Thymus (tissue), 11 donors: Measurements from ENCODE around the gene TRIO. TPM values are rescaled to one million over a fixed set of nuclear protein-coding genes. Genes with fewer than 3 reads are reported as not detected.

ENCODE experiments used
- DNase-seq, 9 donors: peaks; one replicate each; pipeline ENCODE4 v3.0.0-alpha.2; 2013; ENCODE audit warnings: low spot score in 9 of 9, low read depth in 6 of 9, missing footprints in 1 of 9
- H3K27ac ChIP-seq, 2 donors: one replicate each; pipeline ENCODE4 v1.5.1; 2013; ENCODE audit warnings: control low read depth in 1 of 2, low read depth in 1 of 2, low read length in 1 of 2, mild to moderate bottlenecking in 1 of 2, moderate library complexity in 1 of 2
- H3K27me3 ChIP-seq, 2 donors: one replicate each; pipeline ENCODE4 v1.5.1; 2013; ENCODE audit warnings: low read length in 1 of 2; ENCODE audit not compliant: control insufficient read depth in 2 of 2, insufficient read depth in 1 of 2
- H3K36me3 ChIP-seq, 2 donors: one replicate each; pipeline ENCODE4 v1.5.1; 2013; ENCODE audit warnings: low read length in 1 of 2, mild to moderate bottlenecking in 1 of 2, moderate library complexity in 1 of 2; ENCODE audit not compliant: control insufficient read depth in 2 of 2, insufficient read depth in 2 of 2
- H3K4me1 ChIP-seq, 2 donors: one replicate each; pipeline ENCODE4 v1.5.1; 2013; ENCODE audit warnings: low read length in 2 of 2; ENCODE audit not compliant: control insufficient read depth in 2 of 2, insufficient read depth in 2 of 2
- H3K4me3 ChIP-seq, 2 donors: one replicate each; pipeline ENCODE4 v1.5.1; 2013; ENCODE audit warnings: low read length in 2 of 2, control low read depth in 1 of 2, mild to moderate bottlenecking in 1 of 2
- H3K9me3 ChIP-seq, 2 donors: one replicate each; pipeline ENCODE4 v1.5.1; 2013; ENCODE audit warnings: low read length in 1 of 2, mild to moderate bottlenecking in 1 of 2; ENCODE audit not compliant: control insufficient read depth in 2 of 2, insufficient read depth in 1 of 2
- WGBS: extraction: QIAGEN DNeasy Blood & Tissue Kit; methylation state at CpG from one replicate; pipeline ENCODE4 v1.1.7; 2013; 5-methylcytosine and 5-hydroxymethylcytosine counted together
- polyA plus RNA-seq: library from polyadenylated mRNA; stranded (reverse); fragments of 200-250 nt; gene quantifications from one replicate; pipeline ENCODE4 v1.2.3, GENCODE V29; 2013
- total RNA-seq: library from RNA; stranded (reverse); fragments of 120-200 nt; gene quantifications from one replicate; pipeline ENCODE4 v1.2.4, GENCODE V29; 2013
- donor health status: healthy.

Gene TRIO
- total and polyA plus RNA-seq, 2 donors = 26.9 to 52.1 TPM

DNA sequence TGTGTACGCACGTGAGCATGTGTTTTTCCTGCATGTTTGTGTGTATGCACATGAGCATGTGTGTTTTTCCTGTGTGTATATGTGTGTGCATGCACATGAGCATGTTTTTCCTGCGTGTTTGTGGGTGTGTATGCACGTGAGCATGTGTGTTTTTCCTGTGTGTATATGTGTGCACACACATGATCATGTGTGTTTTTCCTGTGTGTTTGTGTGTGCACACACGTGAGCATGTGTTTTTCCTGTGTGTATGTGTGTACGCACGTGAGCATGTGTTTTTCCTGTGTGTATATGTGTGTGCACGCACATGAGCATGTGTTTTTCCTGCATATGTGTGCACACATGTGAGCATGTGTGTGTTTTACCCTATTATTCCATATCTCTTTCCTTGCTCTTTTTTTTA, 205.9 kb downstream of the TRIO start:
- H3K27ac ChIP-seq = no peak overlapping the region
- H3K4me3 ChIP-seq = no peak overlapping the region
- no peak for DNase-seq
- 98% methylated on average over 8 of the region's 8 CpGs for WGBS
- peaks cover 0 to 6% of the 10 kb centered on the region in 2 donors for H3K36me3 ChIP-seq
- H3K4me1 ChIP-seq = no peaks in the 10 kb centered on the region
- no peaks in the 10 kb centered on the region for H3K27me3 ChIP-seq
- H3K9me3 ChIP-seq = peaks cover 0 to 1% of the 10 kb centered on the region in 2 donors

DNA sequence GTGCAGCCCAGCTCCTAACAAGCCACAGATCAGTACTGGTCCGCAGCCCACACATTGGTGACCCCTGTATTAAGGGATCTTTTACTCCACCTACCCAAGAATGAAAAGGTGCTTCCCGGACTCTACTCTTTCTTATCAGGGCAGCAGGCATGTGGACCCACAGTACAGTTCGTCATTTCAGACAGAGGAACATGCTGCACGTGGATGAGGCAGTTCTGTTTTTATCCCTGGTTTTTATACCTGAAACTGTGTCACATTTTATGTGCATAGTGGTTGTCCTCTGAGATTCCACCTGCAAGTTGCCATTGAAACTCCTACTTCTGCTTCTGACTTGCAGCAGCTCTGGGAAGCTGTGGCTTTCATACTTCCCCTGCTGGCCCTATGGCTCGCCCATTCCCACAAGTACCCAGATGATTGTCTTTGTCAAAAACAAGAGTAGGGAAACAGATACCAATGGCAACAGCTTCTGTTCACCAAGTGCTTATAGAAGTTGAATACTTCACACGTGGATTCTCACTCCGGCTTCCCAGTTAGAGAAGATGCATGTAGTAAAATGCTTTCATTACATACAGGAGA, 208.0 kb downstream of the TRIO start:
- Histone ChIP-seq H3K4me3 (no peak overlapping the region), H3K27me3 (no peaks in the 10 kb centered on the region), H3K9me3 (peaks cover 0 to 1% of the 10 kb centered on the region in 2 donors), H3K36me3 (peaks cover 0 to 2% of the 10 kb centered on the region in 2 donors), H3K4me1 (no peaks in the 10 kb centered on the region), H3K27ac (no peak overlapping the region)
- peak in 1 of 9 donors; percentile 20 for DNase-seq
- WGBS = 65% methylated on average over 7 of the region's 7 CpGs

DNA sequence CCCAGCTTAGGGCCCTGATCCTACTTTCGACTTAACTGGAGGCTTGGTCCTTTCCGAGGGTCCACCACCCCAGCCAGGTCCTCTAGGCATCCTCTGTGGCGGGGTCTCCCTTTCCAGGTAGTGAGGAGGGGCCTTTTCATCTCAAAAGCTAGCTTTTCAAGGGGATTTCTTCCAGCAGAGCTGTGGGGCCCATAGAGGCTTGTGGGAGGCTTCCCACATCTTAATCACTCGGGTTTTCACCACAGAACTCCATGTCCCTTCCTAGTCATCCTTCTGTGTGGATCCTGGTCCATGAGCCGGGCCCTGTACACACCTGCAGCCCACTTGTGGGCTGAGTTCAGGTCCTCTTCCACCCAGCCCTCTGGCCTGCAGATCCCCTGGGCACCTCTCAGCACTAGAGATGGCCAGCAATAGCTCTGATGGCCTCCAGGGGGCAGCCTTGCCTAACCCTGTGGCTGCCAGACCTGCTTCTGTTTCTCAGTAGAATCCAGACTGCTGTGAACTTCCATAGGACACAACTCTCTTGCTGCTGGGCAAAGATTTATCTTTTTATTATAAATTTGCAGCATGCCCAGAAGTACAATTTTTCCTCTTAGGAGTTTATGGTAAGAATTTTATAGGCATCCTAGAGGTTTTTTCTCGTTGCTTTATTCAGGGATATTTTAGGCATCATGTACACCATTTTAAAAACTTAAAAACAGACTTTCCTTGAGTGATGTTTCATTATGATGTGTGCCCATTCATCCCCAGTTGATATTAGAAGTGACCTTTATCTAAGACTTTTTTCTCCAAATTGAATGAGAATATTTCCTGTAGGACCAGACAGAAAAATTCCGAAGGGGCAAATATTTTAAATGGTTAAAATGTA, 208.9 kb downstream of the TRIO start:
- Histone ChIP-seq H3K36me3 (peaks cover 0 to 2% of the 10 kb centered on the region in 2 donors), H3K27me3 (no peaks in the 10 kb centered on the region), H3K9me3 (peaks cover 0 to 1% of the 10 kb centered on the region in 2 donors), H3K4me1 (no peaks in the 10 kb centered on the region), H3K4me3 (no peak overlapping the region), H3K27ac (no peak overlapping the region)
- WGBS = 78% methylated on average over 7 of the region's 7 CpGs
- DNase-seq = peak in 8 of 9 donors; percentile 18 to 76 (median 48)

DNA sequence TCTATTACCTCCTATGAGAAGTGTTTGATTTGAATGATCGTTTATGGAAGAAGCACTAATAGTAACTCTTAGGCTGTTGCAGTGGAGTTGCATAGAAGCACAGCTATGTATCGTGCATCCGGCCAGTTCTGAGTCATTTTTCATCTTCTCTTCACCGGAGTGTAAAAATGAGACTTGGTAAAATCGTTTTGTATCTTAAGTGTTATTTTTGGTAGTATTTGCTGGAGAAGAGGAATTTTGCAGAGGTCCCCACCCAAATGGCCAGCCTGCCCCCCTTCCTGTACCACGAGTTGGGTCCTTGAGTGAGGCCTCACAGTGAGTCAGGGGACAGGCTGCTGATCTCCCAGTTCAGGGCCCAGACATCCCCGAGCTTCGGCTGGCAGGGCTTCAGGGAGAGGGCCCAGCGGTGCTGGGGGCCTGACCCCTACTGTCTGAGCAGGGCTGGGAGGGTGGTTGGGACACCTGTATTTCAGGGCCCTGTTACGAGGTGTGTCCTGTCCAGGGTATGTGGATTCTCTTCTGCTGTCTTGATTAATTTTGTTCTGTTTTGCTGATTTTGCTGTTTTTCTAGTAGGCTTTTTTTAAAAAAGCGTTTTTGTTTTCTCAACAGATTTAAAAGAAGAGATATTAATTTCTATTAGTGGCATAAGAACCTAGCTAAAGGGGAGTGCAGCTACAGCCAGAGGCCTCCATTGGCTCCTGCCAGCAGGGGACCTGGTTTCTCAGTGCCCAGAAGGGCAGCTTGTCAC, 210.8 kb downstream of the TRIO start:
- H3K4me3 ChIP-seq = no peak overlapping the region
- no peak for DNase-seq
- peaks cover 2 to 5% of the 10 kb centered on the region in 2 donors for H3K36me3 ChIP-seq
- H3K27me3 ChIP-seq = no peaks in the 10 kb centered on the region
- 97% methylated on average over 11 of the region's 11 CpGs for WGBS
- H3K9me3 ChIP-seq = peaks cover 0 to 1% of the 10 kb centered on the region in 2 donors
- no peaks in the 10 kb centered on the region for H3K4me1 ChIP-seq
- no peak overlapping the region for H3K27ac ChIP-seq

DNA sequence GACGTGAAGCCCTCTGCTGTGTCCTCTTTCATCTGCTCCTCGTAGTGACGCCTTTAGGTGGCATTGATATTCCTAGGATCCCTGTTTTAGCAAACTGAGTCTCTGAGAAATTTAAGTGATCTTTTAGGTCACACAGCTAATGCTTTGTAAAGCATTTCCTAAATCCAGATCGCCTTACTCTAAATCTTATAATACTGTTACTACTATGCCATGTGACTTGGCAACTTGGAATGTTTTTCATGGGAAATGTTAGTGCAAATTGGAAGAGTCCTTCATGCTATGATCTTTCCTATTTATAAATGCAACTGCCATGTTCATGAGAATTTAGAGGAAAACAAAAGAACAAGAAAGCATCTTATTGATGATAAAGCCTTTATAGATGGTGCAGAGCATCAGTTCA, 212.2 kb downstream of the TRIO start:
- no peak overlapping the region for H3K4me3 ChIP-seq
- no peaks in the 10 kb centered on the region for H3K4me1 ChIP-seq
- 84% methylated on average over 4 of the region's 4 CpGs for WGBS
- H3K36me3 ChIP-seq = peaks cover 13 to 15% of the 10 kb centered on the region in 2 donors
- H3K27ac ChIP-seq = no peak overlapping the region
- no peak for DNase-seq
- peaks cover 0 to 1% of the 10 kb centered on the region in 2 donors for H3K9me3 ChIP-seq
- no peaks in the 10 kb centered on the region for H3K27me3 ChIP-seq

DNA sequence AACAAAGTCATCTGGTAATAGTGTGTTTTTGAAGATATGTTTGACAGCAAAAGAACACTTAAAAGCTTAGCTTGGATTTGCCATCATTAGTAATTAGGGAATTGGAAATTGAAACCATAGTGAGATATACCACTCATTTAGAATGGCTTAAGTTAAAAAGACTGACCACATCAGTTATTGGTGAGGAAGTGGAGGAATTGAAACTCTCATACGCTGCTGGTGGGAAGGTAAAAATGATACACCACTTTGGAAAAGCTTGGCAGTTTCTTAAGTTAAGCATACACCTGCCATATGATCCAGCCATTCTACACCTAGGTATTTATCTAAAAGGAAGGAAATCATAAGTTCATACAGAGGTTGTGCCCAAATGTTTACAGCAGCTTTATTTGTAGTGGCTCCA, 213.2 kb downstream of the TRIO start:
- 96% methylated on average over 1 of the region's 1 CpG for WGBS
- Histone ChIP-seq H3K9me3 (peaks cover 0 to 1% of the 10 kb centered on the region in 2 donors), H3K4me1 (no peaks in the 10 kb centered on the region), H3K27ac (no peak overlapping the region), H3K4me3 (no peak overlapping the region), H3K27me3 (no peaks in the 10 kb centered on the region), H3K36me3 (peaks cover 15 to 20% of the 10 kb centered on the region in 2 donors)
- DNase-seq = no peak

DNA sequence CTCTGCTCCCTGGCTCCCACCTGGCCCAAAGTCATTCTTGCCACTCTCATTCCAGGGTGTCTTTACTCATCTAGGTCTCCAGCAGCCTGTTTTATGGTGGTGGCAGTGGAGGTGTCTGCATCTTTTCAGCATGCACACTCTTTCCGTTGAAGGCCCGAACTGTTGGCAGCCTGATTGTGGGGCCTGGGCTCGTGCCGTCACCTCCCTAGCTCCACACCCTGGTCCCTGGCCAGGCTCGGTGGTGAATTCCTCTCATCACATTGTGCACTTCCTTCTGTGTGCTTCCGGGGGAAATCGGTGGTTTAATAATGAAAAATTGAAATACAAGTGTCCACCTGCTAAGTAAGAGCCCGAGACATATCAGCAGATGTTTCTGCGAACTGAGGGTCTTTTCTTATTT, 214.3 kb downstream of the TRIO start:
- Histone ChIP-seq H3K4me3 (no peak overlapping the region), H3K4me1 (no peaks in the 10 kb centered on the region), H3K27me3 (no peaks in the 10 kb centered on the region), H3K9me3 (no peaks in the 10 kb centered on the region), H3K36me3 (peaks cover 15 to 22% of the 10 kb centered on the region in 2 donors), H3K27ac (no peak overlapping the region)
- no peak for DNase-seq
- WGBS = 68% methylated on average over 9 of the region's 9 CpGs

DNA sequence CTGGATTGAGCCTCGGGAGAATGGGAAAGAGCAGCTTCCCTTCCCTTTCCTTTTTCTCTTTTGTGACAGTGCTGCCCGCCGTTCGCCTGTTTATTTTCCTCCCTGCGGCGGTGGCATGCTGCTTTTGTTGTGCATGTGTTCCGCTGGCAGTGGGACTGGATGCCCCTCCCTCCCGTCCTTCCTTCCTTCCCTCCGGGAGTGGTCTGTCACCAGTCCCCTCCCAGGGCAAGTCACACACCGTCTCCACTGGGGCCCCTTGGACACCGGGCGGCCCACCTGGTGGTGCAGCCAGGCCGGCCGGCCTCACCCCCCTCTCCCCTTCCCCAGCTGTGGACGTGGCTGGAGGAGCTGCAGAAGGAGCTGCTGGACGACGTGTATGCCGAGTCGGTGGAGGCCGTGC, 214.7 kb downstream of the TRIO start:
- peaks cover 15 to 22% of the 10 kb centered on the region in 2 donors for H3K36me3 ChIP-seq
- no peaks in the 10 kb centered on the region for H3K9me3 ChIP-seq
- no peak for DNase-seq
- H3K4me3 ChIP-seq = no peak overlapping the region
- H3K4me1 ChIP-seq = no peaks in the 10 kb centered on the region
- no peak overlapping the region for H3K27ac ChIP-seq
- no peaks in the 10 kb centered on the region for H3K27me3 ChIP-seq
- 95% methylated on average over 20 of the region's 20 CpGs for WGBS

DNA sequence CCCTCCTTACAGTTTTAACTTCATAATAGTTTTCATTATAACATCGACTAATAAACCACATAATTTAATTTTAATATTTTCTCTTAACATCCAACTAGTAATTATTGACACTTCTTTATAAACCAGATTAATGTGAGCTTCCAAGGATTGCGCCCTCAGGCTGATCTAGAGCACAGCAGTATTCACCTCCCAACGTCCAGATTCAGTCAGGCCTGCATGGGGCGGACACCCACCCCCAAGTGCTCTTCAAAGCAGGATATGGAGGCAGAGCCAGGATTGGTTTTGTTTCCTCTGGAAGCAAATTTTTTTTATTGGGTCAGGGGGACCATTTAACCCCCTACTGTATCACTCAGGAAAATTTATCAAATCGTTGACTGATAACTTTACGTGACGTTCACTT, 215.4 kb downstream of the TRIO start:
- H3K36me3 ChIP-seq = peaks cover 15 to 22% of the 10 kb centered on the region in 2 donors
- no peaks in the 10 kb centered on the region for H3K27me3 ChIP-seq
- no peak overlapping the region for H3K4me3 ChIP-seq

More for the DNA sequence above, 215.4 kb downstream of the TRIO start:
- Histone ChIP-seq H3K9me3 (no peaks in the 10 kb centered on the region), H3K4me1 (no peaks in the 10 kb centered on the region), H3K27ac (no peak overlapping the region)
- no peak for DNase-seq
- 97% methylated on average over 7 of the region's 7 CpGs for WGBS
